HL-60 (cell line): Measurements from ENCODE around the gene PREB.

Experiments used
- DNase-seq, 2 experiments: peaks; one replicate each; pipeline ENCODE4 v3.0.0-alpha.2; 2010 to 2020; ENCODE audit warnings: low read depth in 1 of 2, low spot score in 1 of 2
- H3K27ac ChIP-seq: fragments of 250-450 bp; sonication (Bioruptor Pico); replicated peaks from 2 replicates; pipeline ENCODE4 v1.5.1; 2020; ENCODE audit warnings: mild to moderate bottlenecking, moderate library complexity
- H3K27me3 ChIP-seq: fragments of 250-450 bp; sonication (Bioruptor Pico); 2 replicates; pipeline ENCODE4 v1.5.1; 2021; ENCODE audit warnings: mild to moderate bottlenecking, moderate library complexity; ENCODE audit not compliant: insufficient read depth, poor library complexity, severe bottlenecking
- H3K4me3 ChIP-seq: replicated peaks from 2 replicates; pipeline ENCODE4 v1.5.1; 2011; ENCODE audit warnings: mild to moderate bottlenecking, control low read depth, low read length; ENCODE audit not compliant: insufficient read depth
- GABPA ChIP-seq: IDR thresholded peaks from 2 replicates; pipeline ENCODE4 v1.6.1; 2012; ENCODE audit warnings: low read depth
- POLR2AphosphoS5 ChIP-seq: IDR thresholded peaks from 2 replicates; pipeline ENCODE4 v1.6.1; 2012; ENCODE audit warnings: low read depth
- SPI1 ChIP-seq: IDR thresholded peaks from 2 replicates; pipeline ENCODE4 v1.6.1; 2012; ENCODE audit warnings: low read depth, mild to moderate bottlenecking, borderline replicate concordance
- TF ChIP-seq, protein P1 (sequence below): IDR thresholded peaks from one replicate; pipeline ENCODE4 v1.5.1; 2011; ENCODE audit warnings: low read length, control low read depth, inconsistent platforms; ENCODE audit not compliant: insufficient read depth
- TF ChIP-seq, protein P2 (sequence below): IDR thresholded peaks from 2 replicates; pipeline ENCODE4 v1.6.1; 2012; ENCODE audit warnings: low read depth; ENCODE audit not compliant: insufficient replicate concordance

The PREB gene

DNA sequence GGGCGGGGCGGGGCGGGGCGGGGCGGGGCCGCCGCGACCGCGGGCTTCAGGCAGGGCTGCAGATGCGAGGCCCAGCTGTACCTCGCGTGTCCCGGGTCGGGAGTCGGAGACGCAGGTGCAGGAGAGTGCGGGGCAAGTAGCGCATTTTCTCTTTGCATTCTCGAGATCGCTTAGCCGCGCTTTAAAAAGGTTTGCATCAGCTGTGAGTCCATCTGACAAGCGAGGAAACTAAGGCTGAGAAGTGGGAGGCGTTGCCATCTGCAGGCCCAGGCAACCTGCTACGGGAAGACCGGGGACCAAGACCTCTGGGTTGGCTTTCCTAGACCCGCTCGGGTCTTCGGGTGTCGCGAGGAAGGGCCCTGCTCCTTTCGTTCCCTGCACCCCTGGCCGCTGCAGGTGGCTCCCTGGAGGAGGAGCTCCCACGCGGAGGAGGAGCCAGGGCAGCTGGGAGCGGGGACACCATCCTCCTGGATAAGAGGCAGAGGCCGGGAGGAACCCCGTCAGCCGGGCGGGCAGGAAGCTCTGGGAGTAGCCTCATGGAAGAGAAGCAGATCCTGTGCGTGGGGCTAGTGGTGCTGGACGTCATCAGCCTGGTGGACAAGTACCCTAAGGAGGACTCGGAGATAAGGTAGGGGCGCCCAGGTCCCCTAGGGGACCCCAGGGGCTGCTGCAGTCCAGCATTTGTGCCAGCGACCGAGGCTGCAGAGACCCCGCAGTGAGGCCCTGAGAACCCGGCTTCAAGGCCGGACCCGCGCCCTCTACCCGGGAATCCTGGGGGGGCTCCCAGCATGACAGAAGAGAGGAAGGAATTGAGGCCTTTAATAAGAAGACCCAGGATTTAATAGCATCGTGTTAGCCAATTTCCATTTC is 47.5 kb downstream of the PREB start, which contains the start of gene KHK:
Gene KHK, plus strand, starts transcription at position 49 of the 870 bp plus-strand sequence. Its CDS starts 488 bp downstream, at position 537.
- DNase-seq, result no peak
- peak within 1 kb of the TSS; percentile 82 for H3K27ac ChIP-seq
- peak within 1 kb of the TSS; percentile 49 for H3K4me3 ChIP-seq
- TF ChIP-seq, protein P1, sequence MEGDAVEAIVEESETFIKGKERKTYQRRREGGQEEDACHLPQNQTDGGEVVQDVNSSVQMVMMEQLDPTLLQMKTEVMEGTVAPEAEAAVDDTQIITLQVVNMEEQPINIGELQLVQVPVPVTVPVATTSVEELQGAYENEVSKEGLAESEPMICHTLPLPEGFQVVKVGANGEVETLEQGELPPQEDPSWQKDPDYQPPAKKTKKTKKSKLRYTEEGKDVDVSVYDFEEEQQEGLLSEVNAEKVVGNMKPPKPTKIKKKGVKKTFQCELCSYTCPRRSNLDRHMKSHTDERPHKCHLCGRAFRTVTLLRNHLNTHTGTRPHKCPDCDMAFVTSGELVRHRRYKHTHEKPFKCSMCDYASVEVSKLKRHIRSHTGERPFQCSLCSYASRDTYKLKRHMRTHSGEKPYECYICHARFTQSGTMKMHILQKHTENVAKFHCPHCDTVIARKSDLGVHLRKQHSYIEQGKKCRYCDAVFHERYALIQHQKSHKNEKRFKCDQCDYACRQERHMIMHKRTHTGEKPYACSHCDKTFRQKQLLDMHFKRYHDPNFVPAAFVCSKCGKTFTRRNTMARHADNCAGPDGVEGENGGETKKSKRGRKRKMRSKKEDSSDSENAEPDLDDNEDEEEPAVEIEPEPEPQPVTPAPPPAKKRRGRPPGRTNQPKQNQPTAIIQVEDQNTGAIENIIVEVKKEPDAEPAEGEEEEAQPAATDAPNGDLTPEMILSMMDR, result no peak
- TF ChIP-seq, protein P2, sequence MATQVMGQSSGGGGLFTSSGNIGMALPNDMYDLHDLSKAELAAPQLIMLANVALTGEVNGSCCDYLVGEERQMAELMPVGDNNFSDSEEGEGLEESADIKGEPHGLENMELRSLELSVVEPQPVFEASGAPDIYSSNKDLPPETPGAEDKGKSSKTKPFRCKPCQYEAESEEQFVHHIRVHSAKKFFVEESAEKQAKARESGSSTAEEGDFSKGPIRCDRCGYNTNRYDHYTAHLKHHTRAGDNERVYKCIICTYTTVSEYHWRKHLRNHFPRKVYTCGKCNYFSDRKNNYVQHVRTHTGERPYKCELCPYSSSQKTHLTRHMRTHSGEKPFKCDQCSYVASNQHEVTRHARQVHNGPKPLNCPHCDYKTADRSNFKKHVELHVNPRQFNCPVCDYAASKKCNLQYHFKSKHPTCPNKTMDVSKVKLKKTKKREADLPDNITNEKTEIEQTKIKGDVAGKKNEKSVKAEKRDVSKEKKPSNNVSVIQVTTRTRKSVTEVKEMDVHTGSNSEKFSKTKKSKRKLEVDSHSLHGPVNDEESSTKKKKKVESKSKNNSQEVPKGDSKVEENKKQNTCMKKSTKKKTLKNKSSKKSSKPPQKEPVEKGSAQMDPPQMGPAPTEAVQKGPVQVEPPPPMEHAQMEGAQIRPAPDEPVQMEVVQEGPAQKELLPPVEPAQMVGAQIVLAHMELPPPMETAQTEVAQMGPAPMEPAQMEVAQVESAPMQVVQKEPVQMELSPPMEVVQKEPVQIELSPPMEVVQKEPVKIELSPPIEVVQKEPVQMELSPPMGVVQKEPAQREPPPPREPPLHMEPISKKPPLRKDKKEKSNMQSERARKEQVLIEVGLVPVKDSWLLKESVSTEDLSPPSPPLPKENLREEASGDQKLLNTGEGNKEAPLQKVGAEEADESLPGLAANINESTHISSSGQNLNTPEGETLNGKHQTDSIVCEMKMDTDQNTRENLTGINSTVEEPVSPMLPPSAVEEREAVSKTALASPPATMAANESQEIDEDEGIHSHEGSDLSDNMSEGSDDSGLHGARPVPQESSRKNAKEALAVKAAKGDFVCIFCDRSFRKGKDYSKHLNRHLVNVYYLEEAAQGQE, result no peak
- no peak for TF ChIP-seq GABPA
- no peak for TF ChIP-seq SPI1
- no peak for TF ChIP-seq POLR2AphosphoS5
- H3K27me3 ChIP-seq, result no peaks in the 10 kb centered on the region

DNA sequence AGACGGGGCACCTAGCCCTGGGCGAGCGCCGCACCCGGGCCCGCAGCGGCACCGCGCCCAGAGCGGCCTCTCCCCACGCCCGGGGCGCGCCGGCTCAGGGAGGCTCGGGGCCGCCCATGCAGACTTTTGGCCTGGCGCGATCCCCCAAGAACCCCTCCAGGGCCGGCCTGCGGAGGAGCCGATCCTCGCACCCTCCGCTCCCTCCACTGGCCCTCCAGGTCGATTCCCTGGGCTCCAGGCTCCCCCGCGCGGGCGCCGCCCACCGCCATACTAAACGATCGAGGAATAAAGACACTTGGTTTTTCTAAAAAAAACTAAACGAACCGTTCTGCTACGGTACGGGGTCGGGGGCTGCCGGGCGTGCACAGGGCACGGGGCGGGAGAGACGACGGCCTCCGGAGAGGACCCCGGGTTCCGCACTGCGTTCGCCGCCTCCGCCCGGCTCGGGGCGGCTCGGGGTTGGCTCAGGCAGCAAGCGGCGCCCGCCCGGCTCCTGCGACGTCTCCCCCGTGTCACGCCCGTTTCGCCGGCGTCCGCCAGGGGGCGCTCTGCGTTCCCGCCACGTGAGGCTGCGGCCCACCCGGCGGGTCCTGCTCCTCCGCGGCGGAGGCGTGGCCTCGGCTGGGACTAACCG is 48.2 kb downstream of the PREB start:
- DNase-seq, result peak; percentile 89 to 94
- TF ChIP-seq, protein P1, result peak; percentile 43
- TF ChIP-seq, protein P2, result peak; percentile 35
- TF ChIP-seq GABPA, result peak; percentile 11; the same call in 1 of the 2 replicates
- TF ChIP-seq POLR2AphosphoS5, result 0 out of 2 replicates have a peak, but pooled peaks have one; percentile 53
- TF ChIP-seq SPI1, result no peak

DNA sequence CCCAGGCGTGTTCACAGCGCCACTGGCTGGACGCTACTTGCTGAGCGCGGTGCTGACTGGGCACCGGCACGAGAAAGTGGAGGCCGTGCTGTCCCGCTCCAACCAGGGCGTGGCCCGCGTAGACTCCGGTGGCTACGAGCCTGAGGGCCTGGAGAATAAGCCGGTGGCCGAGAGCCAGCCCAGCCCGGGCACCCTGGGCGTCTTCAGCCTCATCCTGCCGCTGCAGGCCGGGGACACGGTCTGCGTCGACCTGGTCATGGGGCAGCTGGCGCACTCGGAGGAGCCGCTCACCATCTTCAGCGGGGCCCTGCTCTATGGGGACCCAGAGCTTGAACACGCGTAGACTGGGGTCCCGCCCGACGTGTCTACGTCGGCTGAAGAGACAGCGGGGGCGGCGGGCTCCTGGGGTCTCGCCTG is 48.8 kb downstream of the PREB start:
- Histone ChIP-seq H3K4me3 (peak overlapping the region; percentile 49), H3K27ac (peak overlapping the region; percentile 82; the same call in 1 of the 2 replicates), H3K27me3 (no peaks in the 10 kb centered on the region)
- no peak for TF ChIP-seq GABPA
- TF ChIP-seq, protein P2, result no peak
- TF ChIP-seq, protein P1, result no peak
- TF ChIP-seq POLR2AphosphoS5, result no peak
- TF ChIP-seq SPI1, result no peak
- peak in 1 of 2 experiments; percentile 46 for DNase-seq

More for the DNA sequence above, 48.2 kb downstream of the PREB start:
- Histone ChIP-seq H3K27ac (peak overlapping the region; percentile 82), H3K27me3 (no peaks in the 10 kb centered on the region), H3K4me3 (peak overlapping the region; percentile 49)
